NB4 (cell line): Measurements from ENCODE around the gene NRIP1.

Experiments
- CTCF ChIP-seq: IDR thresholded peaks from one replicate; pipeline ENCODE4 v1.5.1; 2012; ENCODE audit warnings: low read depth, low read length
- MAX ChIP-seq: IDR thresholded peaks from 2 replicates; pipeline ENCODE4 v1.6.1; 2011; ENCODE audit warnings: low read depth, low read length
- MYC ChIP-seq: IDR thresholded peaks from 2 replicates; pipeline ENCODE4 v1.6.1; 2011; ENCODE audit warnings: low read depth, low read length
- POLR2A ChIP-seq: IDR thresholded peaks from 2 replicates; pipeline ENCODE4 v1.6.1; 2011; ENCODE audit warnings: mild to moderate bottlenecking; ENCODE audit not compliant: insufficient read length; ENCODE audit errors: extremely low read depth

GRCh38 chr21:14923468-14923867, 141.3 kb downstream of the NRIP1 start:
- TF ChIP-seq CTCF = no peak
- TF ChIP-seq POLR2A = no peak
- TF ChIP-seq MYC = no peak
- no peak for TF ChIP-seq MAX
